ENCODE measurements around the gene PES1.
"Not testable (repeated sequence)": the region's sequence is repeated elsewhere in the genome, so short reads cannot be mapped to it uniquely, and the experiment has no call there.

The PES1 gene

DNA sequence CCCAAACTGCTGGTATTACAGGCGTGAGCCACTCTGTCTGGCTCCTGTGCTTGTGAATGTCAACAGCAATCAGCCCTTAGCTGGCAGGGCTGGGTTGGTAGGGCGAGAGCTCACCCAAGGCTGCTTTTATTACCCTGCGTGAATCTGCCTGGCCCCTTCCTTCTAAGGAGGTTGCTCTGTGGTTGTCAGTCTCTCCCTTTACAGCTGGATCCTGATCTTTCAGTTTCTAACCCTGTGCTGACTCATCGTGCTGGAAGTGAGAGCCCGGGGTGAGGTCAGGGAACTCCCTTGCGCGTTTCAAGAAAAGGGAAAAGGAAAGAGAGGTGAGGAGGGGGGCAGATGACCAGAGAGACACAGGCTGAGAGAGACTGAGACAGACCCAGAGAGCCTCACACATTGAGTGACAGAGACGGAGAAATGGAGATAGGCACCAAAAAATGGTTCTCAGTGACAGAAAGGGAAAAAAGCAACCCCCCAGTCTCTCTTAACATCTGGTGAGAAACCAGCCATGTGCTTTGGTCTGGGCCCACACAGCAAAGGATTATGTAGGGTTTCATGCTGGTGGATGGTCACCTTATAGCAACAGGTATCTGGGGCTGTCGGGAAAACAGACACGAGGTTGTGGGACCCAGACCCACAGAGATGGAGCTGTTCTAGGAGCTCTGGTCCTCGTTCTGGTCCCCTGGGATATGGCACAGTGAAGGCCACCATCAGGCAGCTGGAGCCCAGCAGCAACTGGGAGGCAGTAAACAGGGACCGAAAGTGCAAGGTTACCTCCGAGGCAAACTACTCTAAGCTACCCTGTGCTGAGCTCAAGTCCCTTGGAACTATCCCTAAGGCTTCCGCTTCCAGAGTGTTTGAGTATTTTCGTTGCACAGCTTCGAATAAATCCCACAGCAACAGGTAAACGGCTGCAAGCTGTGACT, 17.8 kb upstream of the PES1 start:
- DNase-seq (ENCODE audit: low read depth in 2 of 3, low spot score in 2 of 3): no peak

DNA sequence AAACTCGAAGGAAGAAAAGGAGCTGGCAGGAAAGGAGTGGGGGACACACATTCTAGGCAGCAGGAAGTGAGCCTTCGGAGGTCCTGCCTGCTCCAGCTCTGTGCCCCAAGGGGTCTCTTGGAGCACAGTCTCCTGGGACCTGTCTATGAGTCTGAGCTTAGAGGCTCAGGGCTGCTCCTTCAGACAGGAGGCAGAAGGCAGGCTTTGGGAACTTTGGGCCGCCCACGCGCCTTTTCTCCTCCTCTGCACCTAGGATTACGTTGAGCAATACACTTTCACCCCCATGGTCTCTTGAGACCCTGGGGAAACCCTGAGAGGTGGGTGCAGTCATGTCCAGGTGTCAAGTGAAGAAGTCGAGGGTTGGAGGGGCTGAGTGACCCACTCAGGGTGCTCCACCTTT, 16.2 kb upstream of the PES1 start:
- no peak for DNase-seq (ENCODE audit: low read depth in 2 of 3, low spot score in 2 of 3)

DNA sequence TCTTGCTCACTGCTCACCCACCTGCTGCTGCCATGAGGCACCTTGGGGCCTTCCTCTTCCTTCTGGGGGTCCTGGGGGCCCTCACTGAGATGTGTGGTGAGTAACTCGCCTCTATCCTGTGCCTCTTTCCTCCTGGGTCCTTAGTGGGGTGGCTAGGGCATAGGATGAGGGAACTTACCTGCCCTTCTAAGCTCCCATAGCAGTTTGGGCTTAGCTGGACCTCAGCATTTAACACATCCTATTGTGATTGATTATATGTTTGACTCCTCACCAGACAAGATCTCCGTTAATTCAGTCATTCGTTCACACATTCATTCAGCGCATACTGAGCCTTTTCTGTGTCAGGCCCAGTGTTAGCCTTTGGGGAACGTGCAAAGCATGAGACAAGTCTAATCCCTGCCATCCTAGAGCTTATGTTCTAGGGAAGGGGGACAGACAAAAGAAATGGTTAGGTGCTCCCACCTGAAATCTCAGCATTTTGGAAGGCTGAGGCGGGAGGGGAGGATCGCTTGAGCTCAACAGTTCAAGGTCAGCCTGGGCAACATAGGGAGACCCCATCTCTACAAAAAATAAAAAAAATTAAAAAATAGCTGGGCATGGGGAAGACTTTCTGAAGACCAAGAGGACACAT, 15.7 kb upstream of the PES1 start:
- no peak for DNase-seq (ENCODE audit: low read depth in 2 of 3, low spot score in 2 of 3)

DNA sequence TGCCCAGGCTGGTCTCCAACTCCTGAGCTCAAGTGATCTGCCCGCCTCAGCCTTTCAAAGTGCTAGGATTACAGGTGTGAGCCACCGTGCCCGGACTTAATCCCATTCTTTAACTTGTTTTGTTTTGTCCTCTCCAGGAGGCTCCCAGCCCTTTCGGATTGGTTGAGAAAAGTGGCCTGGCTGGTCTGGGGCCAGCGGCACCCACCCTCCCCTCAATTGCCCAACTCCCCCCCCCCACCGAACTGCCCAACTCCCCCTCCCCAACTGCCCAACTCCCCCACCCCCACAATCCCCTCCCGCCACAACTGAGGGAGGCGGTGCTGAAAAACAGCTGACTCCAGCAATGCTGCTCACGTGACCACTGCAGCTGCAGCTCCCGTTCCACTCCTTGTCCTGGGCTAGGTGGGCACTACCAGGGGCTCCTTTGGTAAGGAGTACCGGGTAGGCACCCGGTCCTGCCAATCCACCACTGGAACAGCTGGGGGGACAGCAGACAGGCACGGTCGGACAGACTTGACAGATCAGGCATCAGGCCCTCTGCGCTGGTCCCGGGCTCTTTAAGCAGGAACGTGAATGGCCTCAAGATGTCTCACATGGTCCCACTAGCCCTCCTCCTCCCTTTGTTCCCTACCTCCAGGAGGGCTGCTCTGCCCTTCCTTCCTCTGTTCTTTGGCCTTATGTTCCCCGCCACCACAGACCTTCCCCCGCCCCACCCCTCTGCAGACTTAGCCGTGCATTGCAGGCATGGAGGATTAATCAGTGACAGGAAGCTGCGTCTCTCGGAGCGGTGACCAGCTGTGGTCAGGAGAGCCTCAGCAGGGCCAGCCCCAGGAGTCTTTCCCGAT, 15.0 kb upstream of the PES1 start, which contains the start of gene TCN2:
TCN2 (plus strand) TSS at position 720 of the 845 bp plus-strand sequence. CDS start 158 bp downstream, outside the sequence.
- DNase-seq (ENCODE audit: low read depth in 2 of 3, low spot score in 2 of 3): peak in 1 of 3 experiments; percentile 7

DNA sequence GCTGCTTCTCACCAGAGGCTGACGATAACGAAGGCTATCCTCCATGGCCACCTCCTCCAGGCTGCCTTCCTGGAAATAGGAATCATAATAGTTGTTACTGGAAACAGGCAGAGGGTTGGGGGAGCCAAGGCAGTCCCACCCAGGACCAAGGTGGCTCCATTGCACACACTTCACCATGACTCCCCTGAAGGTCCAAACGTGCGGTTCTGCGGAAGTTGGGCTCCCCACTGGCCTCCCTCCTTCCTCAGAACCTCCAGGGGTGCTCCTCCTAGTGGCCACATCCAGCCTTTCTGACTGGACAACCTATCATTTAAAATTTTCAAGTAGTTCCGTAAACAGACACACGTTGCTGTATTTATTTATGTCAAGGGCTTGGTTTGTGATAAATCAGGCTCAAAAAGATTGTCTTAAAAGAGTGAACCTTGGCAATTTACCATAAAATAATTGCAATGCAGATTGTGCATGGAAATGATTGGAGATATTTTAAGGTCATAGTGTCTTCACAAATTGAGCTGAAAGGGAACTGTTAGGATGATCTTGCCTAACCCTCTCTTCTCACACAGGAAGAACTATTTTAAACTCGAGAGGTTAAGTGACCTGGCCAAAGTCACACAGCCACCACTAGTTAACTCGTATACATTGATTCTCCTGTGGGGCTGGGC, 13.9 kb upstream of the PES1 start:
- no peak for DNase-seq (ENCODE audit: low read depth in 2 of 3, low spot score in 2 of 3)

DNA sequence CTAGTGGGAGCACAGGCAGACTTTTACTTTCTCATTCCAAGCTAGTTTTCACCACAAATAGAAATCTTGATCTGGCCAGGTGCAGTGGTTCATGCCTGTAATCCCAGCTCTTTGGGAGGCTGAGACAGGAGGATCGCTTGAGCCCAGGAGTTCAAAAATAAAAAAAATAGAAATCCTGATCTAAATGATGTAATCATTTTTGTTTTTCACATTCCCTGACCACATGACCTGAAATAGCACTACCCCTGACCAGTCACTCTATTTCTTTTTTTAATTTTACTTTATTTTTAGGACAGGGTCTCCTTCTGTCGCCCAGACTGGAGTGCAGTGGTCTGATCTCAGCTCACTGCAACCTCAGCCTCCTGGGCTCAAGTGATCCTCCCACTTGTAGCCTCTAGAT, 13.0 kb upstream of the PES1 start:
- DNase-seq (ENCODE audit: low read depth in 2 of 3, low spot score in 2 of 3): no peak

DNA sequence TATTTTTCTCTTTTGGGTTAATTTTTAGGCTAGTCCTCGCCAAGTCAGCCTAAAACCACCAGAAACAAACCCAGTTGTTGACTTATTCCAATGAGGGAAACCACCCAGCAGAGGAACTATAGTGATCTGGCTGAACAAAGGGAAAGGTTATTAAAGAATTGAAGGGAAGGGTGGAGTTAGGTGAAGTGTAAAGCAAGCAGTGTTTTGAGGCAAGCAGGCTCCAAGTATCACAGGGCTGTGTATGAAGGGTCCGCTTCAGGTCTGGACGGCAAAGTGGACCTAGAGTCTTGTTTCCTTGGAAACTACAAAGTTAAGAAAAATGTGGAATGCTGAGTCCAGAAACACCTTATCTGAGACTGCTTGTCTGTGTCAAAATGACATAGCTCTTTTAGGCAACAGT, 12.1 kb upstream of the PES1 start:
- DNase-seq (ENCODE audit: low read depth in 2 of 3, low spot score in 2 of 3): no peak

DNA sequence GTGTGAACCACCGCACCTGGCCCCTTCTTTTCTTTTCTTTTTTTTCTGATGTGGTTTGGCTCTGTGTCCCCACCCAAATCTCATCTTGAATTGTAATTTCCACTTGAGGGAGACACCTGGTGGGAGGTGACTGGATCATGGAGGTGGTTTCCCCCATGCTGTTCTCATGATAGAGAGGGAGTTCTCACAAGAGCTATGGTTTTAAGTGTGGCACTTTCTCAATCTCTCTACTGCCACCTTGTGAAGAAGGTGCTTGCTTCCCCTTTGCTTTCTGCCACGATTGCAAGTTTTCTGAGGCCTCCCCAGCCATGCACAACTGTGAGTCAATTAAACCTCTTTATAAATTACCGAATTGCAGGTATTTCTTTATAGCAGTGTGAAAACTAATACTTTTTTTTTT, 10.3 kb upstream of the PES1 start:
- no peak for DNase-seq (ENCODE audit: low read depth in 2 of 3, low spot score in 2 of 3)

DNA sequence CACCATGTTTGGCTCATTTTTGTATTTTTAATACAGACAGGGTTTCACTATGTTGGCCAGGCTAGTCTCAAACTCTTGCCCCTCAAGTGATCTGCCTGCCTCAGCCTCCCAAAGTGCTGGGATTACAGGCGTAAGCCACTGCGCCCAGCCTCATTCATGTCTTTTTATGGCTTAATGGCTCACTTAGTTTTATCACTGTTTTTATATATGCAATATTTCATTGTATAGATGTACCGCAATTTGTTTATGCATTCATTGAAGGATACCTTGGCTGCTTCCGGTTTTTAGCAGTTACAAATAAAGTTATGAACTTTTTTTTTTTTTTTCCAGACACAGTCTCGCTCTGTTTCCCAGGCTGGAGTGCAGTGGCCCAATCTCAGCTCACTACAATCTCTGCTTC, 9.8 kb upstream of the PES1 start:
- DNase-seq (ENCODE audit: low read depth in 2 of 3, low spot score in 2 of 3): no peak

DNA sequence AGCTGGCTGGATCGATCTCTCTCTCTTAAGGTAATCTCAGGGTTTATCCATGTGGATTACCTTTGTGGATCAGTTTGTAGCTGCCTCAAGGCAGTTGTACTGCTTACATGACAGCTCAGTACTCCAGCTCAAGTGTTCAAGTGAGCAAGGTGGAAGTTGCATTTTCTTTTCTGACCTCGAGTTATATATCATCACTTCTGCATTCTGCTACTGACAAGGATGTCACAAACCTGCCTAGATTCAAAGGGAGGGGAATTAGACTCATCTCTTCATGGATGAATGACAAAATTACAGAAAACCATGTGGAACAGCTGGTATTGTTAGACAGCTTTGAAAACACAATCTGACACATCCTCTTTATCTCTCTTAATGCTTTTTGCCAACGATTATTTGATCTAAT, 9.2 kb upstream of the PES1 start:
- DNase-seq (ENCODE audit: low read depth in 2 of 3, low spot score in 2 of 3): no peak

DNA sequence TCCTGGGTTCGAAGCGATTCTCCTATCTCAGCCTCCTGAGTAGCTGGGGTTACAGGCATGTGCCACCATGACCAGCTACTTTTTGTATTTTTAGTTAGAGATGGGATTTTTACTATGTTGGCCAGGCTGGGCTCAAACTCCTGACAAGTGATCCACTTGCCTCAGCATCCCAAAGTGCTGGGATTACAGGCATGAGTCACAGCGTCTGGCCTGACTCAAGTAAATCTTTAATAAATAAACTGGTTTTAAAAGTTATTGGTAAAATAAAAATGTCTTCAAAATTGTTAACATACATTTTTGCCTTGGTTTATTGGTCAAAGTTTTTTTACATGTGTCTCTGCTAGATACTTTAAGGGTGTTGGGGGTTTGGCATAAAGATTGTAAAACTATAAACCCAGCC, 7.3 kb upstream of the PES1 start:
- DNase-seq (ENCODE audit: low read depth in 2 of 3, low spot score in 2 of 3): no peak

DNA sequence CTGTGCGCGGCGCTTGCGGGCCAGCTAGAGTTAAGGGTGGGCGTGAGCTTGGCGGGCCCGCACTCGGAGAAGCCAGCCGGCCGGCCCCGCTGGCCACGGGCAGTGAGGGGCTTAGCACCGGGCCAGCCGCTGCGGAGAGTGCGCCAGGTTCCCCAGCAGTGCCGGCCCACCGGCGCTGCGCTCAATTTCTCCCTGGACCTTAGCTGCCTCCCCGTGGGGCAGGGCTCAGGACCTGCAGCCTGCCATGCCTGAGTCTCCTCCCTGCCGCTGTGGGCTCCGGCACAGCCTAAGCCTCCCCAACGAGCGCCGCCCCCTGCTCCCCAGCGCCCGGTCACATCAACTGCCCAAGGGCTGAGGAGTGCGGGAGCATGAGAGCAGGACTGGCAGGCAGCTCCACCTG, 5.2 kb upstream of the PES1 start:
- no peak for DNase-seq (ENCODE audit: low read depth in 2 of 3, low spot score in 2 of 3)

DNA sequence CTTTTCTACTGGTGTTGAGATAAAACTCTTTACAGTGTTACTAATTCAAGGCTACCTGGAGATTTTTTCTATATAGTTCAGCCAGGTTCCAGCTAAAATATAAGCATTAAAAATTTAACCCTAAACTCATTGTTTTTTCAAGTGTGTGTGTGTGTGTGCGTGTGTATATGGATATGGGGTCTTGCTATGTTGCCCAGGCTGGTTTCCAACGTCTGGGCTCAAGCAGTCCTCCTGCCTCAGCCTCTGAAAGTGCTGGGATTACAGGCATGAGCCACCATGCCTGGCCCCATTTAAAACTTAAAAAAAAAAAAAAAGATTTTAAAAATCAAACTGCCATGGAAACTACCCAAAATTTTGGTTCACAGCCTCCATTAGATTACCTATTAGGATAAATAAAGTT, 4.5 kb upstream of the PES1 start:
- no peak for DNase-seq (ENCODE audit: low read depth in 2 of 3, low spot score in 2 of 3)

DNA sequence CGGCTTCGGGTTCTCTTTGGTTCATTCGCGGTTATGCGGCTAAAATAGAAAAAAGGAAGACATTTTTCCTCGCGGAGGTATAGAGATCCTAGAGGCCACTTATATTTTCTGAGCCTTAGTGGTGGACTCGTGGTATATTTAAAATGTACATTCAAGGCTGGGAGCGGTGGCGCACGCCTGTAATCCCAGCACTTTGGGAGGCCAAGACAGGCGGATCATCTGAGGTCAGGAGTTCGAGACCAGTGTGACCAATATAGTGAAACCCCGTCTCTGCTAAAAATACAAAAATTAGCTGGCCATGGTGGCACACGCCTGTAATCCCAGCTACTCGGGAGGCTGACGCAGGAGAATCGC, 627 bp upstream of the PES1 start:
- not testable (repeated sequence) for DNase-seq (ENCODE audit: low read depth in 2 of 3, low spot score in 2 of 3)

DNA sequence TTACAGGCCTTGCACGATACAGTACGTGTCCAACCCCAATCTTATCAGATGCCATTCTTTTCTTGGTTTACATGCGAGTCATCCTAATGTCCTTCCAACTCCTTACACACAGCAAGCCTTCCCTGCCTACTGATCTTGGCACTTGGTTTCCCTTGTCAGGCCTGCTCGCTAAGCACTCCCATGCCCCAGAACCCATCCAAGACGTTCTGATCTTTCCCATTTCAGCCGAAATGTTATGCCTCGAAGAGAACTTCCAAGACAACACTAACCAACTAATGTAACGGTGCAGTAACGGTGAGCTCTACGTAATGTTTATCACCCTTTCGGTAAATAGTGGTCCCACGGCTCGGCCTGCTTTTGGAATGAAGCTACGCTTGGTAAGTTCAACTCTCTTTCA, 521 bp downstream of the PES1 start:
- no peak for DNase-seq (ENCODE audit: low read depth in 2 of 3, low spot score in 2 of 3)

DNA sequence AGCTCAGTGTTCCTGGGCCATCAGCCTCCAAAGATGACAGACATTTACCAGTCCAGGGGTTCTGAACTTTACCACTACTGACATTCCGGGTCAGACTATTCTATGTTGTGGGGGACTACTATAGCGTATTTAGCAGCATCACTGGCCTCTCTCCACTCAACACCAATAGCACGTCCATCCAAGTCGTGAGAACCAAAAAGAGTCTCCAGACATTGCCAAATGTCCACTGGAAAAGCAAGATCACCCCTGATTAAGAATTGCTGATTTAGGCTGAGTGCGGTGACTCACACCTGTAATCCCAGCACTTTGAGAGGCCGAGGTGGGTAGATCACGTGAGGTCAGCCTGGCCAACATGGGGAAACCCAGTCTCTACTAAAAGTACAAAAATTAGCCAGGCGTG, 5.3 kb downstream of the PES1 start:
- DNase-seq (ENCODE audit: low read depth in 2 of 3, low spot score in 2 of 3): no peak

DNA sequence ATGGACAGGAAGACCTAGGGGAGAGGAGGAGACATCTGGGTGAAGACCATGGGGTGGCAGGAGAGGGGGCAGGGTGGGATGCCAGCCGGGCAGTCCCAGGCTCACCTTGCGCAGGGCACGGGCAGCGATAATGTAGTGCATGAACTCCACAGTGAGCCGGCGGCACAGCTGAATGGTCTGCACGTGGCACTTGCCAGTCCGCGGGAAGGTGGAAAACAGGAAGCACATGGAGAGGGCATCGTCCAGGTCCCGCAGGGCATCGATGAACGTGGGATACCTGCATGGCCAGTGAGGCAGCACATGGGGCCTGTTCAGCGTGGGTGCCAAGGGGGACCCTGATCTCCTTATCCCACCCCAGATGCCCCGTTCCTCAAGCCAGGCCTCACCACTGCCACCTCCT, 7.3 kb downstream of the PES1 start:
- no peak for DNase-seq (ENCODE audit: low read depth in 2 of 3, low spot score in 2 of 3)

DNA sequence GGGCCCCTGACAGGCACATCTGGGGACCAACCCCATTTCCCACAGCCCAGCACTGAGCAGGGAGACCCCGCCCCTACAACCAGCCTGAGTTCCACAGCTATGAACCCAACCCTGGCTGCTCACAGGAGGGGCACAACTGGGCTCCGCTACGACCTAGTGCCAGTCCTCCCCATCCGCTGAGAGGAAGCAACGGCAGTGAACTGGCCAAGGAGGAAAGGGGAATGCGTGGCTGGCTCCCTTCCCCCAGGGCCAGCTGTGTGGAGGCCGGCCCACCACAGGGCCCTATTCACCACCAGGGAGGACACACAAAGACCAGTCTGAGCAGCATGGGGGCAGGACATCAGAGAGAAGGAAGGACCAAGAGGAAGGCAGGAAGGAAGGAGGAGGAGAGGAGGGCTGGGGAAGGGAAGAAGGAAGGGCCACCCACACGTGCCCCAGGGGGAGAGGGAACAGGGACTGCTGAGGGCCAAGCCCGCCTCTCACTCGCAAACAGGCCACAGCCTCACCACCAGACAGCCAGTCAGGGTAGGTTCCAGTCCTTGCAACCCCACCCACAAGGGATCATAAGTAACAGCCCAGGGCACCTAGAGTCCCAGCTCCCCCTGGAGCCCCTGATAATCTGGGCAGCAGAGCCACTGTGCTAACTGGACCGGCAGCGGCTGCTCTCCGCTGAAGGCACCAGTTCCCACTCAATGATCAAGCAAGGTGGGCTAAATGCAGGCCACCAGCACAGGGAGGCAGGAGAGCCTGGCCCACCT, 8.7 kb downstream of the PES1 start:
- DNase-seq (ENCODE audit: low read depth in 2 of 3, low spot score in 2 of 3): no peak

DNA sequence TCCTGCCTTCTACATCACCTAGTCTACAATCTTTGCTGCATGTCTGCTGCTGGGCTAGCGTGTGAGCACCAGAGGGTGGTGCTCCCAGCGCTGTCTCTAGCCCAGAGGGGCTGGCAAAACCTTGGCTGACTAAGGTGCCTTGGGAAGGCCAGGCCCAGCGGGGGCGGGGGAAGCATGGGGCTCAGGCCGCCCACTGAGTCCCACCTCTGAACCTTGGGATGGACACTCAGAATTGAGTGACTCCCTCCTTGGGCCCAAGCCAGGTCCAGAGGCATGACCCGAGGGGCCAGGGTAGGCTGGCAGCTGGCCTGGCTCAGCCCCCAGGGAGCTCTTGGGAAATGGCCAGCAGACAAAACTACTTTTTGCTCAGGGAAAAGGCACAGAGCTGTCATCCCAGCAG, 9.7 kb downstream of the PES1 start:
- no peak for DNase-seq (ENCODE audit: low read depth in 2 of 3, low spot score in 2 of 3)

DNA sequence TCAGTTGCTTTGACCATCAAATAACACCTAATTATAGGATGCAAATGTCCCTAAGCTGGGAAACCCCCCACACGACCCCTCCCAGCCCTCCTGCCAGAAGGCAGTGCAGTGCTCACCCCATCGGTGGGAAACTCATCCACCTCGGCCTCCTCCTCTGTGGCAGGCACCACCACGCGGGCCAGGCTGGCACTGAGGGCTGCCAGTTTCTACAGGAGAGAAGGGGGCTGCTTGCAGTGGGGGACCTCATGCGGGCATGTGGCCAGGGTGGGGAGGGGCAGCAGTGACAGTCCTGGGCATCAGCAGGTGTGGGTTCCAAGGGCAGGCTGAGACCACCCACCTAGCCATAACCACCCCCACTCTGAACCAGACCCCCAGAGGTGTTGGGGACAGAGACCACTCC, 10.8 kb downstream of the PES1 start:
- DNase-seq (ENCODE audit: low read depth in 2 of 3, low spot score in 2 of 3): no peak

DNA sequence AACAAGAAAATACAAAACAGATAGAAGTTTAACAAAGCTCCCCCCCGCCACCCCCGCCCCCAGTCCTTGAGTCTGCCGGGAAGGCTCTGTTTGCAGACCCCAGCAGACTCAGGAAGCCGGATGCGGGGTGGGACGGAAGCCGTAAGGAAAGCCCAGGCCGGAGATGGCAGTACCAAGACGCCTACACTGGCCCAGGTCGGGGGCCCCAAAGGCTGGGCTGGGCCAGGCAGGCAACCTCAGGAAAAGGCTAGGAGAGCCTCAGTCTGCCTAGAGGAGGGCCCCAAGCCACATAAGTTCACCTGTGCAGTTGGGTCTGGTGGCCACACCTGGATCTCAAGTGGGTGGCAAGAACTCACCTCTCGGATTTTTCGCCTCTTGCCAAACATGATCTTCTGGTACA, 13.2 kb downstream of the PES1 start:
- DNase-seq (ENCODE audit: low read depth in 2 of 3, low spot score in 2 of 3): no peak
